Activated T-cell treated with anti-CD3 and anti-CD28 coated beads, Interleukin-2, amount 50 U/mL, for 72 hours (primary cell): ENCODE data around the gene PDCD11. TPM values are rescaled to one million over a fixed set of nuclear protein-coding genes. Genes with fewer than 3 reads are reported as not detected.
"Not testable (repeated sequence)": the region's sequence is repeated elsewhere in the genome, so short reads cannot be mapped to it uniquely, and the experiment has no call there.

Source experiments
- ATAC-seq, 2 donors: fragments of 150-1000 bp; cut with Tn5 transposase; replicated peaks in 1 of 2; 2 replicates each; pipeline ENCODE4 v1.10.0; 2021; ENCODE audit warnings: moderate library complexity in 2 of 2, mild to moderate bottlenecking in 1 of 2
- DNase-seq, 2 donors: peaks; one replicate each; pipeline ENCODE4 v3.0.0; 2021 to 2022; ENCODE audit warnings: mixed read lengths in 1 of 2
- H3K27ac Mint-ChIP-seq: one replicate; pipeline ENCODE4 v1.8.0; 2022; ENCODE audit warnings: mild to moderate bottlenecking, moderate library complexity, mixed read lengths
- H3K27me3 Mint-ChIP-seq: one replicate; pipeline ENCODE4 v1.8.0; 2022; ENCODE audit warnings: low read depth, mixed read lengths
- H3K36me3 Mint-ChIP-seq, 2 donors: one replicate each; pipeline ENCODE4 v1.8.0; 2022; ENCODE audit warnings: mixed read lengths in 2 of 2, mild to moderate bottlenecking in 1 of 2; ENCODE audit not compliant: insufficient read depth in 2 of 2
- H3K4me1 Mint-ChIP-seq: one replicate; pipeline ENCODE4 v1.8.0; 2022; ENCODE audit warnings: low read depth, mixed read lengths
- H3K4me3 Mint-ChIP-seq, 2 donors: one replicate each; pipeline ENCODE4 v1.8.0; 2022; ENCODE audit warnings: mild to moderate bottlenecking in 2 of 2, mixed read lengths in 2 of 2, moderate library complexity in 2 of 2
- H3K9me3 Mint-ChIP-seq, 2 donors: one replicate each; pipeline ENCODE4 v1.8.0; 2022; ENCODE audit warnings: mixed read lengths in 2 of 2
- total RNA-seq, 2 donors: library from RNA; stranded (reverse); gene quantifications; one replicate each; pipeline ENCODE4 v1.2.3, GENCODE V29; 2022

Gene PDCD11
- total RNA-seq, 2 donors from 2014 or later, result 41.2 to 54.0 TPM

DNA sequence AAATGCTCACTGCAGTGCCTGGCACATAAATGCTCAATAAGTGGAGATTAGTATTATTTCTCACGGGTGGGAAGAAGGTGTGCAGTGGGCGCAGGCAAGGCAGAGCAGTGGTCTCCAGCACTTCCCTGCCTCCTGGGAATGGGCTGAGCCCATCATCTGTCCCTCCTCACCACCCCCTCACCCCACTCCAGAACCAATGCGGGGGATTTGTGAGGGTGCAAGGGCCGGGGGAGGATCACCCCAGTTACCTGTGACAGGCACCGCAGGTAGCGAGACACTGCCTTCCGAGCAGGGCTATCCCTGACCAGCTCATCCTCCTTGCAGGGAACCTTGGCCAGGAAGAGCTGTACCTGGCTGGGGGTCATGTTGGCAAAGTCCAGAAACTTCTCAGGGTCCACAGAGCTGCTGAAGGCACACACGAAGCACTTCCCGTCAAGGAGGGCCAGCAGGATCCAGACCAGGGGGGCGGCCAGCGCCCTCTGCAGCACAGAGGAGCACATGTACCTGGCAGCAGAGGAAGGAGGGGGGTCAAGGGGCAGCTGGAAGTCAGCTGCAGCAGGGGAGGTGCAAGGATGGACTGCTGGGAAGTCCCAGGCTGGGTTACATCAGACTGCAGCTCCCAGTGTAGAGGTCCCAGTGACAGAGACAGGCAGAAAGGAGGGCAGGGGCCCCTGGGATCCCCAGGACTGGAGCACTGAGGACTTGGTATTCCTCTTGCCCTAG lies 79.8 kb downstream of the PDCD11 start:
- peak; percentile 17 to 51 for DNase-seq
- peak; percentile 50 to 72 for ATAC-seq
- H3K36me3 Mint-ChIP-seq, result no peaks in the 10 kb centered on the region
- H3K4me1 Mint-ChIP-seq, result peaks cover 24% of the 10 kb centered on the region
- no peaks in the 10 kb centered on the region for H3K27me3 Mint-ChIP-seq
- peak overlapping the region; percentile 23 for H3K27ac Mint-ChIP-seq
- no peaks in the 10 kb centered on the region for H3K9me3 Mint-ChIP-seq
- no peak overlapping the region for H3K4me3 Mint-ChIP-seq

DNA sequence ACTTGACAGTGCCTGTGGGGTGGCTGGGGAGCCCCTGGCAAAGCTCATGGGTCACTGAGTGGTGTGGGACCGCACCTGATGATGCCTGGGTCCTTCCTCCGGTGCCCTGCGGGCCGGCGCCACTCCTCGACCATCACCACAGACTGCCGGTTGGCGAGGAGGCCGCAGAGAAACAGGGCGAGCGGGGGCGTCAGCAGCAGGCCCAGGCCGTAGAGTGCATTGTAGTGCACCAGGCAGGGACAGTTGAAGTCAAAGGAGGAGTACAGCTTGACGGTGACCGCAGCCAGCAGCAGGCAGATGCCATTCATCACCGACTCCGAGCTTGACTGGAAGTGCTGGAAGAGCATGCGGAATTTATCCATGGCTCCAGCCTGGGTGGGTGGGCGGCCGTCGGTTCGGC lies 82.2 kb downstream of the PDCD11 start:
- H3K27ac Mint-ChIP-seq, result no peak overlapping the region
- peaks cover 9% of the 10 kb centered on the region for H3K4me1 Mint-ChIP-seq
- no peaks in the 10 kb centered on the region for H3K9me3 Mint-ChIP-seq
- no peak for ATAC-seq
- DNase-seq, result no peak
- H3K27me3 Mint-ChIP-seq, result no peaks in the 10 kb centered on the region
- no peak overlapping the region for H3K4me3 Mint-ChIP-seq
- no peaks in the 10 kb centered on the region for H3K36me3 Mint-ChIP-seq

DNA sequence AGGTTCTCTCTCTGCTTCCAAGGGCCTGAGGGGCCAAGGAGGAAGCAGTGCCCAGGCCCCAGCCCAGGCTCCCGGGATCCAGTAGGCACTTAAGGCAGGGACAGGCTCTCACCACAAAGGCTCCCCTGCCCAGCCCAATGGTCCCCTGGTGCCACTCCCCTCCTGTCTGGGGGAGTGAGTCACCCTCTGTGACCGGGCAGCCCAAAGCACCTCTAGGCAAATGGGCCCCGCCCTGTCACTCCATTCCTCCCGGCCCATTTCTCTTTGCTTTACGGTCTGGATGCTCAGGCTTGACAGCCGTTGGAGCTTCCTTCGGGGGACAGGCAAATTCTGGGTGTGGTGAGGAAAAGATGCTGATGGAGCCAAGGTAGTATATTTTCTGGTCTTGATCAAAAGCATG lies 82.7 kb downstream of the PDCD11 start, which contains the start of gene CALHM3:
Gene CALHM3, minus strand, starts transcription at position 106 of the 400 bp plus-strand sequence. CDS start 208 bp downstream, outside the sequence.
- no peak for DNase-seq
- H3K36me3 Mint-ChIP-seq, result no peaks in the 10 kb centered on the region
- no peaks in the 10 kb centered on the region for H3K9me3 Mint-ChIP-seq
- no peak within 1 kb of the TSS for H3K4me3 Mint-ChIP-seq
- peaks cover 9% of the 10 kb centered on the region for H3K4me1 Mint-ChIP-seq
- ATAC-seq, result no peak
- no peaks in the 10 kb centered on the region for H3K27me3 Mint-ChIP-seq
- no peak within 1 kb of the TSS for H3K27ac Mint-ChIP-seq

DNA sequence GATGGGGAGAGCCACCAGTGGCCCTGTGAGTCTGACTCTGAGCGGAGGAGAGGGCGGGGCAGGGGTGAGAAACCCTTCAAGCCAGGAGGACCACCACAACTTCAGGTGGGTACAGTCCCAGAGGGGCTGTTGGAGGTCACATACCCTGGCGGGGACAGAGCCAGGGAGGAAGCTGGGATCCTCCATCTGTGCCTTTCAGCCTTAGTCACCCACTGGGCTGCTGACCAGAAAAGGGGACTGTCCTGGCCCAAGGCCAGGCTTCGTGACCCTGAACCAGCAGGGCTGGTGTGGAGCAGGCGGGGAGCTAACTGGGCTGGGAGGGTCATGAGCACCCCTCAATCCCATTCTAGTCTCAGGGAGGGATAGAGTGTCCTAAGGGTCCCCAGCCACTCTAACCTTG lies 84.1 kb downstream of the PDCD11 start:
- Mint-ChIP-seq H3K4me1 (peaks cover 9% of the 10 kb centered on the region), H3K36me3 (no peaks in the 10 kb centered on the region), H3K4me3 (no peak overlapping the region), H3K27ac (no peak overlapping the region), H3K27me3 (no peaks in the 10 kb centered on the region), H3K9me3 (no peaks in the 10 kb centered on the region)
- ATAC-seq, result no peak
- no peak for DNase-seq

DNA sequence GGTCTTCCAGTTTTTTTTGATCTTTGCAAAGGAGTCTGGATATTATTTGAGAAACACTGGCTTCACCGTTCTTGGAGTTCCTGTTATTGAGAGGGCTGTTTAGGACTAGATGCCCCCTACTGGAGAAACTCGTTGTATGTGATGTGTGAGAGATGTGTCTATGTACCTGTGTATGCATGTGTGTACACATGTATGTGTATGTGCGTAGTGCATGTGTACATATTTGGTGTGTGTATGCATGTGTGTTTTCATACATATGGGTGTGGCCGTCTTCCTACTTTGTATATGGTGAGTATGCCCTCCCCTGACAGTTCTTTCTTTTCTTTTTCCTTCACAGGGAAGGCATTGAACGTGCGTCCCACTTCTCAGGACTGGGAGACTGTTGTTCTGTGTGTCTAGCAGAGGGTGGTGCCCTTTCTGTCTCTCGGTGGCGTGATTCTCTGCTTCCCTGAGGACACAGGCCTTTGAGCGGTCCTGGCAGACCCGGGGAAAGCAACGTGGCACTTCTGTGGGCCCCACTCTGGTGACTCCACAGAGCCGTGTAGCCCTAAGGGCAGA lies 85.6 kb downstream of the PDCD11 start:
- peak; percentile 29 to 43 for DNase-seq
- no peak overlapping the region for H3K27ac Mint-ChIP-seq
- H3K27me3 Mint-ChIP-seq, result no peaks in the 10 kb centered on the region

DNA sequence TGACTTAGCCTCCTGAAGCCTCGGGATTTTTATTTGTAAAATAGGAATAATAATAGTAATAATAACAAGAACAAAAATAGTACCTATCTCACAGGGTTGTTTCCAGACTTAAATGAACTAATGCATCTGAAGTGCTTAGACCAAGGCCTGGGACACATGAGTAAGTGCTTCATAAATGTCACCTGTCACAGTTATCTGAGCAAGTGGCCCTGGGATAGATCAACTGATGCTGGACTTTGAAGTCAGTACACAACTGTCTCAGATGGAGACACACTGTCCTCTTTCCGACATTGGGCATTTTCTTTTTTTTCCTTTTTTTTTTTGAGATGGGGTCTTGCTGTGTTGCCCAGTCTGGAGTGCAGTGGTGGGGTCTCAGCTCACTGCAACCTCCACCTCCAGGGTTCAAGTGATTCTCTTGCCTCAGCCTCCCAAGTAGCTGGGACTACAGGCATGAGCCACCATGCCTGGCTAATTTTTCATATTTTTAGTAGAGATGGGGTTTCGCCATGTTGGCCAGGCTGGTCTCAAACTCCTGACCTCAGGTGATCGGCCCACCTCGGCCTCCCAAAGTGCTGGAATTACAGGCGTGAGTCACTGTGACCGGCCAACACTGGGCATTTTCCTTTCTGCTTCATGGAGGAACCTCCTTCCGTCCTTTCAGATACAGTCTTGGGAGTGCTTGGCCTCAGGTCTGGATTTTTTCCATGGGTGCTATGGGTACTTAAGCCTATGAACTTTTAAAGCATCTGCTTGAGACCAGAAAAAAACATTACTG lies 90.4 kb downstream of the PDCD11 start:
- not testable (repeated sequence) for H3K4me3 Mint-ChIP-seq, H3K9me3 Mint-ChIP-seq, H3K27ac Mint-ChIP-seq, H3K36me3 Mint-ChIP-seq, ATAC-seq, DNase-seq, H3K27me3 Mint-ChIP-seq
- H3K4me1 Mint-ChIP-seq, result peaks cover 19% of the 10 kb centered on the region

More for the DNA sequence above, 85.6 kb downstream of the PDCD11 start:
- Mint-ChIP-seq H3K4me3 (no peak overlapping the region), H3K9me3 (no peaks in the 10 kb centered on the region), H3K4me1 (no peaks in the 10 kb centered on the region), H3K36me3 (no peaks in the 10 kb centered on the region)
- peak; percentile 79 for ATAC-seq

DNA sequence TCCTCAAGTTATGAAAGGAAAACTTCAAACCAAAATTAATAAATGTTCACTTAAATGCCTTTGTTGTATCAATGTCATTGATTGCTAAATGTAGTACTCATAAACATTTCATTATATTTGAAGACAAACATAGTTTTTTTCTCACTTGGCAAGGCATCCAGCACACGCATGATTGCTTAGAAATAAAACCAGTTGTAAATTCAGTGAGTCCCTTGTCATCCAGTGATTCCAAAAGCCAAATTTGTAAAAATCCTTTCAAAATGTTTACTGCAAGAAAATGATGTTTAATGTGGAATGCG lies 90.9 kb downstream of the PDCD11 start:
- no peak overlapping the region for H3K4me3 Mint-ChIP-seq
- DNase-seq (no peak), ATAC-seq (no peak)
- peaks cover 9% of the 10 kb centered on the region for H3K27me3 Mint-ChIP-seq
- peaks cover 24% of the 10 kb centered on the region for H3K4me1 Mint-ChIP-seq
- H3K27ac Mint-ChIP-seq, result no peak overlapping the region
- H3K9me3 Mint-ChIP-seq, result no peaks in the 10 kb centered on the region
- no peaks in the 10 kb centered on the region for H3K36me3 Mint-ChIP-seq

DNA sequence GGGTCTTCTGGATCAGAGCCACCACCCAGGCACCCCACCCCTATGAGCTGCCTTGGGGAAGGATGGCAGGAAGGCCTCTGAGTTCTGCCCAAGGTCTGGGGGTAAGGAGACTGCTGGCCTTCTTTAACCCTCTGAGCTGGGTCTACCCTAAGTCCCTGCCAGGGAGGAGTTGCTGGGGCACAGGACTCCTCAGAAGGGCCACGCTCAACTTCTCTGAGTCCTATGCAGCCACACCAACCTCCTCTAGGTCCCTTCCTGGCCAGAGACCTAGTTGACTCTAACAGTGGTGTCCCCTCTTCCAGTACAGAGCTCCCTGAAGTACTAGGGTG lies 94.5 kb downstream of the PDCD11 start:
- ATAC-seq (peak; percentile 20 to 31), DNase-seq (no peak)
- H3K9me3 Mint-ChIP-seq, result no peaks in the 10 kb centered on the region
- H3K36me3 Mint-ChIP-seq, result no peaks in the 10 kb centered on the region
- no peak overlapping the region for H3K27ac Mint-ChIP-seq
- peaks cover 32% of the 10 kb centered on the region for H3K4me1 Mint-ChIP-seq
- no peak overlapping the region for H3K4me3 Mint-ChIP-seq
- H3K27me3 Mint-ChIP-seq, result peaks cover 38% of the 10 kb centered on the region

DNA sequence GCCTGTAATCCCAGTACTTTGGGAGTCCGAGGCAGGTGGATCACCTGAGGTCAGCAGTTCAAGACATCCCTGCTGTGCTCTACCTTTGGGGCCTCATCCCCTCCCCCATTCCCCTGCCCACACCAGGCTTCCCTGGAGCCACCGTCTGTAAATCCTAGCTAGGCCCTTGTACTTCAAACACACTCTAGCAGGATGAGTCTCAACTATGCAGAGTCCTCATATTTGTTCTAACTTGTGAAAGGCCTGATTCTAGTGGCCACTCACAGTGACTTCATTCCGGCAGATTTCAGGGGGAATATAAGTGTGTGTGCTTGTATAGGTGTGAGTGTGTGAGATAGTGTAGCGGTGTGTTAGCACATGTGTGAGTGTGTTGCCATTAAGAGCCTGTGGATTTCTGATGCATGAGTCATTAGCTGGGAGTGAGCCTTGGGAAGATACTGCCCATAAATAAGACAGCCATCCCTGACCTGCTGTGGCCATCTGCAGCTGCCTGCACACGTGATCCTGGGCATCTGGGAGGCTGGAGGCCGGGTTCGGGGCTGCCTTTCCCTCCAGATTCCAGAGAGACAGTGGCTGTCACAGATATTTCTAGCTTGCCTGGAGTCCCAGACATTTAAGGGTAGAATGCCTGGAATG lies 95.4 kb downstream of the PDCD11 start:
- DNase-seq (no peak), ATAC-seq (no peak)
- Mint-ChIP-seq H3K9me3 (no peaks in the 10 kb centered on the region), H3K27me3 (peaks cover 43% of the 10 kb centered on the region), H3K4me3 (no peak overlapping the region), H3K36me3 (no peaks in the 10 kb centered on the region), H3K27ac (no peak overlapping the region), H3K4me1 (peaks cover 32% of the 10 kb centered on the region)

DNA sequence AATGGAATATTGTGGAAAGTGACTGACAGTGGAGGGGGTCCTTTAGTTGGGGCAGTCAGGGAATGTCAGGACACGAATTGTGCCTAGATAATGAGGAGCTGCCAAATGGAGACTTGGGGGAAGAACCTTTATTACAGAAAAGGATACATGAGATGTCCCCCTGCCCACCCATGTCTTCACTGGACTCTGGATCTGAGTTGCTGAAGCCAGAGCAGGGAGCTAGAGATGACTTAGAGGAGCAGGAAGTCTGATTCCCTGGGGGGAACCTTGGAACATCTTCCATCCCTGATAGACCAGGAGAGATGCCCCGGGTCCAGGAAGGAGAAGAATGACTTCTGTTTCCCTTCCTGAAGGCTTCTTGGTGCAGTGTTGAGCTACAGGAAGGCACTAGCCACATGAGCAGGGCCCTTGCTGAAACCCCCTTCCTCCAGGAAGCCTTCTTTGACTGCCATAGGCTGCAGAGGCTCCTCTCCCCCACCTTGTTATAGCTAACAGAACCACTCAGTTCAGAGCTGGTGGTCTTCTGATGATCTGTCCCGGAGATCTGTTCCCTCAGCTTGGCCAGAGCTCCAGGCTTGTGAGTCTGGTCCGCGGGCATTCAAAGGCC lies 96.3 kb downstream of the PDCD11 start:
- peak overlapping the region; percentile 87 for H3K4me3 Mint-ChIP-seq
- ATAC-seq, result no peak
- H3K36me3 Mint-ChIP-seq, result no peaks in the 10 kb centered on the region
- no peak overlapping the region for H3K27ac Mint-ChIP-seq
- peaks cover 52% of the 10 kb centered on the region for H3K27me3 Mint-ChIP-seq
- H3K9me3 Mint-ChIP-seq, result no peaks in the 10 kb centered on the region
- no peak for DNase-seq
- peaks cover 32% of the 10 kb centered on the region for H3K4me1 Mint-ChIP-seq

DNA sequence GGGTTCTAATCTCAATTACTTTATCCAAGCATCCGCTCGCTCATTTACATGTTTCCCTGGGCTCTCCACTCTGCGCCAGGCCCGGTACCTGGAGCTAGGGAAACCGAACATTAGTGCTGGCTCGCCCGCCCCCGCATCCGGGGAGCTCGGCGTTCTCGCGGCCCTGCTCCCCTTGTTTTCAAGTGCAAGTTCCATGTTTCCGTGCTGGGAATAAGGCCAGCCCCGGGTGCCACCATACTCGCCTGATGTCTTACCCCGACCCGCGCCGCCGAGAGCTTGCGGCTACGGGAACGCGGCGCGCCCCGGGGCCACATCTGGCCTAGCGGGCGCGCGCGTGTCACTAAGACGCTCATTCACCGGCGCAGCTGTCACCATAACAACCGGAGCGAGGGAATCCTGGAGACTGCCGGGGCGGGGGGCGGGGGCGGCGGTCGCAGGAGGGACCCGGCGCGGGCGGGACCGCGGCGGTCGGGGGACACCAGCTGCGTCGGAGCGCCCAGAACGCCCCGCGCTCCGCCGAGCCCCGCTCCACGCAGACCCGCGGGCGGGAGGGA lies 97.0 kb downstream of the PDCD11 start, which contains the start of gene NEURL1:
Gene NEURL1, plus strand, starts transcription at position 344 of the 554 bp plus-strand sequence. CDS start 683 bp downstream, outside the sequence.
- H3K4me1 Mint-ChIP-seq, result peaks cover 32% of the 10 kb centered on the region
- peak within 1 kb of the TSS; percentile 87 for H3K4me3 Mint-ChIP-seq
- peak; percentile 35 to 47 for ATAC-seq
- no peak within 1 kb of the TSS for H3K27ac Mint-ChIP-seq
- DNase-seq, result peak; percentile 25 to 29
- H3K36me3 Mint-ChIP-seq, result no peaks in the 10 kb centered on the region
- peaks cover 56% of the 10 kb centered on the region for H3K27me3 Mint-ChIP-seq
- no peaks in the 10 kb centered on the region for H3K9me3 Mint-ChIP-seq

DNA sequence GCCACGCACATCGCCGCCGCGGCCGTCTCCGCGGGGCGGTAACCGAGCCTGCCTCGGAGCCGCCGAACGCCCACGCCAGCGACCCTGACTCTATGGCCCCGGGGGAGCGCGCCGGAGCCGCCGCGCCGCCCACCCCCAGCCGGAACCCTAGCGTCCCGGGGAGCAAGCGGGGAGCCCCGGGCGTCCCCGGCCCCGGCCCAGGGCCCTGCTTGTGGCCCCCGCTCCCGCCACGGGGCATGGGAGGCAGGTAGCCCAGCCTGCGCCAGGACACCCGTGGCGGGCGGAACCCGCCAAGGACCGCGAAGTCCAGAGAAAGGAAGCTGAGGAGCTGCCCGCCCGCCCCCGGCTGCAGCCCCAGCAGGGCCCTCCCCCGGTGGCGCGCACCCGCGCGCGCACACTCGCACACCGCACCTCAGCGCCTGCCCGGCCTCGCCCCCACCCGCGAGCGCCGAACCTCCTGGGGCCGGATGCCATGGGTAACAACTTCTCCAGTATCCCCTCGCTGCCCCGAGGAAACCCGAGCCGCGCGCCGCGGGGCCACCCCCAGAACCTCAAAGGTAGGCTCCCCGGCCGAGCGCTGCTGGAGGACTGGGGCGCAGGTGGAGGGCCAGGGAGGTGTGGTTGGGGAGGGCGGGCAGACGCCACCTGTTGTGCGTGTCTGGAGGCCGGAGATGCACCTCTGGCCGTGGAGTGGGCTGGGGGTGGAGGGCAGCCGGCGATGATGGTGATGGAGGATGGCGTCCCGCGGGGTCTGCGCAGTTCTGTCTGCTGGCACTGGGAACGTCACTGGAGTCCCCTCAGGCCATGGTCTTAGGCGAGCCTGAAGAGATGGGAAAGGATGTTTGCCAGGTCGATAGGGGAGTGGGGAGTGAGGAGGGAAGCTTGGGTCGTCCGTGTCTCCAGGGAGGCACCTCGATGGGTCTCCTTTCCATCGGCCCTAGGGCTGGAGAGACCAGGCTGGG lies 97.8 kb downstream of the PDCD11 start:
- H3K9me3 Mint-ChIP-seq, result no peaks in the 10 kb centered on the region
- H3K36me3 Mint-ChIP-seq, result no peaks in the 10 kb centered on the region
- DNase-seq, result peak; percentile 49 to 60
- no peak overlapping the region for H3K27ac Mint-ChIP-seq
- peaks cover 33% of the 10 kb centered on the region for H3K4me1 Mint-ChIP-seq
- H3K27me3 Mint-ChIP-seq, result peaks cover 64% of the 10 kb centered on the region
- ATAC-seq, result peak; percentile 53 to 68
- peak overlapping the region; percentile 64 to 72 for H3K4me3 Mint-ChIP-seq
